ENCODE data around the gene MOCS1.

MOCS1 gene

DNA sequence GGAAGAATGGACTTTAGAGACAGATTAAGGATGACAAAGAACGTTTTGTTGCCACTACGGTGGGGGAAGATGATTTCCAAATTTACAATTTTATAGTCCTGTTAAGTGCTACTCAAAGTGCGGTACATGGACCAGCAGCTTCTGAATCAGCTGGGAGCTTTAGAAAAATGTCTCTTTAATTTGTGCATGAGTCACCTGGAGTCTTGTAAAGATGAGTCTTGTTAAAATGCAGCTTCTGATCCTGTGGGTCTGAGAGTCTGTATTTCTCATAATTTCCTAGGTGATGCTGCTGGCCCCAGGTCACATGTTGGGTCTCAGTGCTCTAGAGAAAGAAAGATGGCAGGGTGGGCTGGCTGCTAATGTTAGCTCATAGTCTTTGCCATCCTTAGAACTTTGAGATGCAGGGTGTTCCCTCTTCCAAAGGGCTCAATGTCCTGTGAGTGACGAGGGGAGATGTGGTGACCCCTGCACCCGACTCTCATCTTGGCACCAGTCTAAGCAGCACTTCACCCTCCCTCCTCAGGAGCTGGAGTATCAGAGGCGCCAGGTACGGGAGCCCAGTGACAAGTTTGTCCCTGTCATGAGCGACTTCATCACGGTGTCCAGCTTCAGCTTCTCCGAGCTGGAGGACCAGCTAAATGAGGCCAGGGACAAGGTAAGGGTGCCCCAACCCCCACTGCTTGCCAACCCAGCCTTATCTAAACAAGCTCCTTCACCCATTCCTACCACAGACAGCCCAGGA lies 34.5 kb downstream of the MOCS1 start:
- peaks cover 48% of the 10 kb centered on the region for H3K36me3 Mint-ChIP-seq (ENCODE audit: low read depth)
- peaks cover 9% of the 10 kb centered on the region for H3K27me3 Mint-ChIP-seq (ENCODE audit: low read depth, poor library complexity)
- no peak for DNase-seq
- H3K9me3 Mint-ChIP-seq, result no peaks in the 10 kb centered on the region
- H3K4me1 Mint-ChIP-seq, result peaks cover 9% of the 10 kb centered on the region
- TF ChIP-seq, protein P1, sequence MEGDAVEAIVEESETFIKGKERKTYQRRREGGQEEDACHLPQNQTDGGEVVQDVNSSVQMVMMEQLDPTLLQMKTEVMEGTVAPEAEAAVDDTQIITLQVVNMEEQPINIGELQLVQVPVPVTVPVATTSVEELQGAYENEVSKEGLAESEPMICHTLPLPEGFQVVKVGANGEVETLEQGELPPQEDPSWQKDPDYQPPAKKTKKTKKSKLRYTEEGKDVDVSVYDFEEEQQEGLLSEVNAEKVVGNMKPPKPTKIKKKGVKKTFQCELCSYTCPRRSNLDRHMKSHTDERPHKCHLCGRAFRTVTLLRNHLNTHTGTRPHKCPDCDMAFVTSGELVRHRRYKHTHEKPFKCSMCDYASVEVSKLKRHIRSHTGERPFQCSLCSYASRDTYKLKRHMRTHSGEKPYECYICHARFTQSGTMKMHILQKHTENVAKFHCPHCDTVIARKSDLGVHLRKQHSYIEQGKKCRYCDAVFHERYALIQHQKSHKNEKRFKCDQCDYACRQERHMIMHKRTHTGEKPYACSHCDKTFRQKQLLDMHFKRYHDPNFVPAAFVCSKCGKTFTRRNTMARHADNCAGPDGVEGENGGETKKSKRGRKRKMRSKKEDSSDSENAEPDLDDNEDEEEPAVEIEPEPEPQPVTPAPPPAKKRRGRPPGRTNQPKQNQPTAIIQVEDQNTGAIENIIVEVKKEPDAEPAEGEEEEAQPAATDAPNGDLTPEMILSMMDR (IDR thresholded peaks at IDR 0.05), result no peak
- no peak overlapping the region for H3K27ac Mint-ChIP-seq
- H3K4me3 Mint-ChIP-seq, result no peak overlapping the region

- Mint-ChIP-seq H3K27me3 (ENCODE audit: low read depth, poor library complexity) (peaks cover 13% of the 10 kb centered on the region), H3K9me3 (no peaks in the 10 kb centered on the region), H3K27ac (no peak overlapping the region), H3K4me3 (no peak overlapping the region), H3K4me1 (peaks cover 9% of the 10 kb centered on the region), H3K36me3 (ENCODE audit: low read depth) (peaks cover 42% of the 10 kb centered on the region)
- TF ChIP-seq, protein P1 (IDR thresholded peaks at IDR 0.05), result no peak
- no peak for DNase-seq
Observed at GRCh38 chr6:39898625-39899024, 35.6 kb downstream of the MOCS1 start.

- Mint-ChIP-seq H3K27ac (no peak overlapping the region), H3K4me1 (peaks cover 9% of the 10 kb centered on the region), H3K4me3 (no peak overlapping the region), H3K9me3 (no peaks in the 10 kb centered on the region), H3K27me3 (ENCODE audit: low read depth, poor library complexity) (peaks cover 13% of the 10 kb centered on the region), H3K36me3 (ENCODE audit: low read depth) (peaks cover 33% of the 10 kb centered on the region)
- TF ChIP-seq, protein P1 (IDR thresholded peaks at IDR 0.05), result no peak
- DNase-seq, result no peak
Observed at GRCh38 chr6:39897698-39898097, 36.6 kb downstream of the MOCS1 start.

DNA sequence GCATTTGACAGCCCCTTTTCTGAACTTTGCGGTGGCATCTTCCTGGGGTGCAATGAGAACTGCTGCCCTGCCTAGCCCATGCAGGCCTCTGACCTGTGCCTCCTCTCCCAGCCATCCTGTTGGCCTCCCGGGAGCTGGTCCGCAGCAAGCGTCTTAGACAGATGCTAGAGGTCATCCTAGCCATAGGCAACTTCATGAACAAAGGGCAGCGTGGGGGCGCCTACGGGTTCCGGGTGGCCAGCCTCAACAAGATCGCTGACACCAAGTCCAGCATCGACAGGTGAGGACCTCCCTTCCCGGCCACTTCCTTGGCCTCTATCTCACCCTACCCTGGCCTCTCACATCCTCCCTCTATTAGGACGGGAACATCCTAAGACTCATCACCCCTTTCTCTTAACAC lies 37.6 kb downstream of the MOCS1 start:
- peaks cover 8% of the 10 kb centered on the region for H3K4me1 Mint-ChIP-seq
- peaks cover 20% of the 10 kb centered on the region for H3K27me3 Mint-ChIP-seq (ENCODE audit: low read depth, poor library complexity)
- DNase-seq, result no peak
- TF ChIP-seq, protein P1 (IDR thresholded peaks at IDR 0.05), result no peak
- H3K27ac Mint-ChIP-seq, result no peak overlapping the region
- no peaks in the 10 kb centered on the region for H3K9me3 Mint-ChIP-seq
- H3K4me3 Mint-ChIP-seq, result no peak overlapping the region
- H3K36me3 Mint-ChIP-seq (ENCODE audit: low read depth), result peaks cover 28% of the 10 kb centered on the region

DNA sequence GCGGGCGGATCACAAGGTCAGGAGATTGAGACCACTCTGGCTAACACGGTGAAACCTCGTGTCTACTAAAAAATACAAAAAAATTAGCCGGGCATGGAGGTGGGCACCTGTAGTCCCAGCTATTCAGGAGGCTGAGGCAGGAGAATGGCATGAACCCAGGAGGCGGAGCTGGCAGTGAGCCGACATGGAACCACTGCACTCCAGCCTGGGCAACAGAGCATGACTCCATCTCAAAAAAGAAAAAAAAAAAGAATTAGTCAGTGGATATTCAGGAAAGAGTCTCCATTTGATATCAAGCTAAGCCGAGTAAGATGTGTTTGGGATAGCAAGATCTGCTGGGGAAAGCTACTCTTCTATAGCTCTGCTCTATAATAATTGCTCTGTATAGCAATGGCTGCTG lies 41.0 kb downstream of the MOCS1 start:
- Mint-ChIP-seq H3K36me3 (ENCODE audit: low read depth) (peaks cover 16% of the 10 kb centered on the region), H3K9me3 (no peaks in the 10 kb centered on the region), H3K27me3 (ENCODE audit: low read depth, poor library complexity) (peaks cover 22% of the 10 kb centered on the region), H3K4me3 (no peak overlapping the region), H3K4me1 (peaks cover 2% of the 10 kb centered on the region), H3K27ac (no peak overlapping the region)
- DNase-seq, result no peak
- TF ChIP-seq, protein P1 (IDR thresholded peaks at IDR 0.05), result no peak

Measured in nephron progenitor cell (in vitro differentiated cells).